CD4-positive, alpha-beta T cell (primary cell): ENCODE data around the gene CXorf66. TPM values are rescaled to one million over a fixed set of nuclear protein-coding genes. Genes with fewer than 3 reads are reported as not detected.

Source experiments
- ATAC-seq: fragments of 200-7000 bp; cut with Tn5 transposase; one replicate; pipeline ENCODE4 v1.10.0; 2022; ENCODE audit warnings: mild to moderate bottlenecking; ENCODE audit not compliant: poor library complexity
- CTCF ChIA-PET: fragments of 350-600 bp; sonication (Branson Sonifier 250); formaldehyde crosslinking; loops from one replicate; lab custom pipeline; 2021; ENCODE audit warnings: antibody characterized with exemption, inconsistent platforms; lab: Charles Lee
- POLR2A ChIA-PET: fragments of 350-600 bp; sonication (Branson Sonifier 250); formaldehyde crosslinking; loops from one replicate; lab custom pipeline; 2021; ENCODE audit warnings: antibody characterized with exemption, inconsistent platforms; lab: Charles Lee
- DNase-seq, 14 experiments: peaks; one replicate each; pipeline ENCODE4 v3.0.0-alpha.2; 2013 to 2020; ENCODE audit warnings: mixed read lengths in 2 of 14
- H3K27ac ChIP-seq, 2 donors: one replicate each; pipeline versions ENCODE4 v1.5.1 to v1.7.0; 2013; ENCODE audit warnings: low read length in 2 of 2, low read depth in 1 of 2, mild to moderate bottlenecking in 1 of 2
- H3K27me3 ChIP-seq, 2 experiments: 1 replicate in 1 of 2; 2 replicates in 1 of 2; pipeline versions ENCODE4 v1.6.1 to v1.7.0; 2013; ENCODE audit warnings: low read length in 2 of 2, control low read depth in 1 of 2, mild to moderate bottlenecking in 1 of 2, moderate library complexity in 1 of 2; ENCODE audit not compliant: insufficient read depth in 2 of 2, control insufficient read depth in 1 of 2
- H3K36me3 ChIP-seq: one replicate; pipeline ENCODE4 v1.6.1; 2013; ENCODE audit warnings: low read length, control low read depth; ENCODE audit not compliant: insufficient read depth
- H3K4me1 ChIP-seq: one replicate; pipeline ENCODE4 v1.6.1; 2013; ENCODE audit warnings: low read length, control low read depth; ENCODE audit not compliant: insufficient read depth
- H3K4me3 ChIP-seq: one replicate; pipeline ENCODE4 v1.5.1; 2013; ENCODE audit warnings: mild to moderate bottlenecking, low read length, moderate library complexity
- H3K9me3 ChIP-seq, 2 experiments: 1 replicate in 1 of 2; 2 replicates in 1 of 2; pipeline versions ENCODE4 v1.6.1 to v1.7.0; 2013; ENCODE audit warnings: low read length in 2 of 2, mild to moderate bottlenecking in 2 of 2, control low read depth in 1 of 2, moderate library complexity in 1 of 2; ENCODE audit not compliant: control insufficient read depth in 1 of 2, insufficient read depth in 1 of 2
- H3K27ac Mint-ChIP-seq: one replicate; pipeline ENCODE4 v1.8.0; 2020; ENCODE audit warnings: mixed read lengths
- H3K27me3 Mint-ChIP-seq: one replicate; pipeline ENCODE4 v1.8.0; 2021; ENCODE audit warnings: mixed read lengths
- H3K36me3 Mint-ChIP-seq: one replicate; pipeline ENCODE4 v1.8.0; 2021; ENCODE audit warnings: low read depth, mixed read lengths
- H3K4me1 Mint-ChIP-seq: one replicate; pipeline ENCODE4 v1.8.0; 2021; ENCODE audit warnings: low read depth, mixed read lengths
- H3K4me3 Mint-ChIP-seq: one replicate; pipeline ENCODE4 v1.8.0; 2020; ENCODE audit warnings: mild to moderate bottlenecking, mixed read lengths
- H3K9me3 Mint-ChIP-seq: one replicate; pipeline ENCODE4 v1.8.0; 2020; ENCODE audit warnings: mixed read lengths
- intact Hi-C, 2 experiments: fragments of 100-400 bp; cut with DNase I in 1 of 2; cut with micrococcal nuclease in 1 of 2; formaldehyde crosslinking; loops; one replicate each; pipeline versions ENCODE4 v1.15.1 to v1.9.0; 2023 to 2025; cut with DNase I, micrococcal nuclease
- polyA plus RNA-seq, 2 donors: library from polyadenylated mRNA; unstranded; fragments of 120-200 nt; gene quantifications; one replicate each; pipeline ENCODE4 v1.2.1, GENCODE V29; 2013
- total RNA-seq, 174 experiments: library from RNA in 2 of 174; stranded (reverse) in 2 of 174; gene quantifications; one replicate each; pipeline ENCODE4 v1.2.3 and lab custom pipeline; 2021 to 2026
- TF ChIP-seq, protein P1 (sequence below): fragments of 200-600 bp; IDR thresholded peaks from one replicate; pipeline ENCODE4 v1.8.0; 2022; ENCODE audit warnings: antibody characterized with exemption, mild to moderate bottlenecking

Gene CXorf66, protein sequence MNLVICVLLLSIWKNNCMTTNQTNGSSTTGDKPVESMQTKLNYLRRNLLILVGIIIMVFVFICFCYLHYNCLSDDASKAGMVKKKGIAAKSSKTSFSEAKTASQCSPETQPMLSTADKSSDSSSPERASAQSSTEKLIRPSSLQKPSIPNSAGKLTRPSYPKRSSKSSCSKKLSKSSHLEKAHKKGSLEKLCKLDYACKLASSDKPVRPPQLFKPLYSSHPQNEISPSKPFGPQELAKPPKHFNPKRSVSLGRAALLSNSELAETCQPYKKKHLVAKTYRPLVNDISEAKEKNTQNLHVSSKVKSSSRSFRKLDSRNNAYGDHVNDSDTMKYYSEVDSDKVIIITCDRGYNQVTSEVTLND
- total RNA-seq (not detected), total RNA-seq (lab: John Stamatoyannopoulos, UW) (0 to 0.08 (median 0) reads per million in 172 experiments)
- not detected for polyA plus RNA-seq (2013, experiment 1 of 2)
- not detected for polyA plus RNA-seq (2013, experiment 2 of 2)

DNA sequence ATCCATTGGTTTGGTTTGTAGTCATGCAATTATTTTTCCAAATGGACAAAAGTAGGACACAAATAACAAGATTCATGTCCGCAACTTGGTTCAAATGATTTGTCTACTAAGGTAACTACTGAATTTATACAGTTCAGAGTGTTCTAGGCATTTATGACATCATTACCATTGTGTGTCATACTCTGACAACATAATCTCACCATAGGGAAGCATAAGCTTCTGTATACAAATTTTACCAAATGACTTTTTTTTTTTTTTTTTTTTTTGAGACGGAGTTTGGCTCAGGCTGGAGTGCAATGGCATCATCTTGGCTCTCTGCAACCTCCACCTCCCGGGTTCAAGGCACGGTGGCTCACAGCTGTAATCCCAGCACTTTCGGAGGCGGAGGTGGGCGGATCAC lies at the start of gene CXorf66:
Gene CXorf66, minus strand, starts transcription at position 101 of the 400 bp plus-strand sequence. Its CDS starts 25 bp downstream, at position 76.
- H3K4me3 ChIP-seq: no peak within 1 kb of the TSS
- H3K4me1 ChIP-seq: no peaks in the 10 kb centered on the region
- ChIA-PET CTCF (no interaction called here), POLR2A (no interaction called here)
- peaks cover 0 to 3% of the 10 kb centered on the region in 2 experiments for H3K27me3 ChIP-seq
- DNase-seq (no peak), ATAC-seq (no peak)
- Mint-ChIP-seq H3K9me3 (no peaks in the 10 kb centered on the region), H3K4me3 (no peak within 1 kb of the TSS), H3K27ac (no peak within 1 kb of the TSS), H3K27me3 (peaks cover 13% of the 10 kb centered on the region), H3K4me1 (no peaks in the 10 kb centered on the region), H3K36me3 (no peaks in the 10 kb centered on the region)
- H3K27ac ChIP-seq: no peak within 1 kb of the TSS
- intact Hi-C loops: no loop called here
- no peaks in the 10 kb centered on the region for H3K36me3 ChIP-seq
- TF ChIP-seq, protein P1, sequence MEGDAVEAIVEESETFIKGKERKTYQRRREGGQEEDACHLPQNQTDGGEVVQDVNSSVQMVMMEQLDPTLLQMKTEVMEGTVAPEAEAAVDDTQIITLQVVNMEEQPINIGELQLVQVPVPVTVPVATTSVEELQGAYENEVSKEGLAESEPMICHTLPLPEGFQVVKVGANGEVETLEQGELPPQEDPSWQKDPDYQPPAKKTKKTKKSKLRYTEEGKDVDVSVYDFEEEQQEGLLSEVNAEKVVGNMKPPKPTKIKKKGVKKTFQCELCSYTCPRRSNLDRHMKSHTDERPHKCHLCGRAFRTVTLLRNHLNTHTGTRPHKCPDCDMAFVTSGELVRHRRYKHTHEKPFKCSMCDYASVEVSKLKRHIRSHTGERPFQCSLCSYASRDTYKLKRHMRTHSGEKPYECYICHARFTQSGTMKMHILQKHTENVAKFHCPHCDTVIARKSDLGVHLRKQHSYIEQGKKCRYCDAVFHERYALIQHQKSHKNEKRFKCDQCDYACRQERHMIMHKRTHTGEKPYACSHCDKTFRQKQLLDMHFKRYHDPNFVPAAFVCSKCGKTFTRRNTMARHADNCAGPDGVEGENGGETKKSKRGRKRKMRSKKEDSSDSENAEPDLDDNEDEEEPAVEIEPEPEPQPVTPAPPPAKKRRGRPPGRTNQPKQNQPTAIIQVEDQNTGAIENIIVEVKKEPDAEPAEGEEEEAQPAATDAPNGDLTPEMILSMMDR: no peak
- no peaks in the 10 kb centered on the region for H3K9me3 ChIP-seq

DNA sequence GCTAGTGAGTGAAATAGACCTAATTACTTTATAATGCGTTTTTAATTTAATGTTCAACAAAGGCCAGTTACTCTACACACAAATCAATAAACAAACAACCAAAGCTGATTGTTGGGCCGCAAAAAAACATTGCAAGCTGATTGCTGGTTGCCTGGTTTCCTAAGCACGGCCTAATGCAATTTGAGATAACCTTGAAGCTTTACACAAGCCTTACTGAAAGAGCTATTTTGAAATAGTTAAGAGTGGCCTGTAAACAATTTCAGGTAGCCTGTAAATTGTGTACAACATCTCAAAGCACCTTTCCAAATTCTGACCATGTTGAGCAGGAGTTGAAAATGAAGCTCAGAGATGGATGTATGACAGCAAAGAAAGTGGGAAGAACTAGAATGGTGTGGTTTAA lies 17.5 kb upstream of the CXorf66 start:
- Mint-ChIP-seq H3K4me3 (no peak overlapping the region), H3K27ac (no peak overlapping the region), H3K4me1 (no peaks in the 10 kb centered on the region), H3K36me3 (no peaks in the 10 kb centered on the region), H3K27me3 (no peaks in the 10 kb centered on the region), H3K9me3 (no peaks in the 10 kb centered on the region)
- ChIA-PET POLR2A (no interaction called here), CTCF (no interaction called here)
- ATAC-seq (no peak), DNase-seq (no peak)
- Histone ChIP-seq H3K36me3 (no peaks in the 10 kb centered on the region), H3K9me3 (no peaks in the 10 kb centered on the region), H3K27ac (no peak overlapping the region), H3K4me1 (no peaks in the 10 kb centered on the region), H3K27me3 (no peaks in the 10 kb centered on the region), H3K4me3 (no peak overlapping the region)
- TF ChIP-seq, protein P1: no peak
- intact Hi-C loops: no loop called here

DNA sequence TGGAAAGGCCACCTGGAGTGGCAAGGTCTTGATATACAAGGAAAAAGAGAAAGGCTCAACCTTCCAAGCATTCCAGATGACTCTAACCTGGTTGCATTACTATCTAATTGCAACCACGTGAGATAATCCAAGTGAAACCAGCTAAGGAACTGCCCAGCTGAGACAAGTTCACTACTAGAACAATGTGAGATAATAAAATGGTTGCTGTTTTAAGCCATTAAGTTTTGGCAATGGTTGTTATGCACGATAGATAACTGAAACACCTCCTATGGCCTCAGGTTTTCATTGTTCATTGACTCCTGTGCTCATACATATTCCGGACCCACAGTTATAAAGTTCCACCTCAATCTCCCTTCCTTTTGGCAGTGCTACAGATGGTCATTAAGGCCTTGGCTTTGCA lies 9.2 kb upstream of the CXorf66 start:
- CTCF ChIA-PET: interaction anchor here (0.6 kb wide), 1 partner anchor 10 kb away, joined by 3 read pairs; no protein-coding TSS in a partner anchor
- TF ChIP-seq, protein P1: no peak

More for the DNA sequence above, 9.2 kb upstream of the CXorf66 start:
- H3K27me3 Mint-ChIP-seq: peaks cover 16% of the 10 kb centered on the region
- H3K4me1 ChIP-seq: no peaks in the 10 kb centered on the region
- no peaks in the 10 kb centered on the region for H3K36me3 ChIP-seq
- no peaks in the 10 kb centered on the region for H3K4me1 Mint-ChIP-seq
- POLR2A ChIA-PET: no interaction called here
- ATAC-seq (no peak), DNase-seq (no peak)
- H3K9me3 Mint-ChIP-seq: peaks cover 2% of the 10 kb centered on the region
- no peak overlapping the region for H3K27ac Mint-ChIP-seq
- H3K4me3 Mint-ChIP-seq: no peak overlapping the region
- H3K9me3 ChIP-seq: no peaks in the 10 kb centered on the region
- no peak overlapping the region for H3K4me3 ChIP-seq
- H3K27ac ChIP-seq: no peak overlapping the region
- no peaks in the 10 kb centered on the region for H3K36me3 Mint-ChIP-seq
- intact Hi-C loops: loop anchor here in 1 of 2 experiments (10.0 kb wide), 1 partner anchor 1200 kb away; no protein-coding TSS in a partner anchor
- peaks cover 0 to 3% of the 10 kb centered on the region in 2 experiments for H3K27me3 ChIP-seq
